Smooth muscle cell (in vitro differentiated cells): ENCODE results near the gene TEKT5. TPM values are rescaled to one million over a fixed set of nuclear protein-coding genes. Genes with fewer than 3 reads are reported as not detected.
"Not testable (repeated sequence)": the region's sequence is repeated elsewhere in the genome, so short reads cannot be mapped to it uniquely, and the experiment has no call there.

Experiments used
- DNase-seq: peaks from one replicate; lab custom pipeline; 2025; ENCODE audit not compliant: unreplicated experiment; lab: John Stamatoyannopoulos, UW
- H2AFZ ChIP-seq: fragments of 200-600 bp; sonication (generic); 2 replicates; pipeline ENCODE4 v1.6.0; 2016; ENCODE audit warnings: antibody characterized with exemption, low read depth, mild to moderate bottlenecking
- H3F3A ChIP-seq: fragments of 200-600 bp; sonication (generic); 2 replicates; pipeline ENCODE4 v1.6.0; 2017; ENCODE audit warnings: antibody characterized with exemption, low read depth
- H3K27ac ChIP-seq: fragments of 200-600 bp; sonication (generic); 2 replicates; pipeline ENCODE4 v1.5.1; 2016; ENCODE audit warnings: low read depth, mild to moderate bottlenecking
- H3K27me3 ChIP-seq: fragments of 200-600 bp; sonication (generic); 2 replicates; pipeline ENCODE4 v1.6.1; 2016; ENCODE audit warnings: low read depth, mild to moderate bottlenecking
- H3K36me3 ChIP-seq: fragments of 200-600 bp; sonication (generic); 2 replicates; pipeline ENCODE4 v1.5.1; 2016; ENCODE audit warnings: low read depth
- H3K4me1 ChIP-seq: fragments of 200-600 bp; sonication (generic); 2 replicates; pipeline ENCODE4 v1.5.1; 2016; ENCODE audit warnings: low read depth
- H3K4me2 ChIP-seq: fragments of 200-600 bp; sonication (generic); 2 replicates; pipeline ENCODE4 v1.6.0; 2016; ENCODE audit warnings: mild to moderate bottlenecking
- H3K4me3 ChIP-seq: fragments of 200-600 bp; sonication (generic); 2 replicates; pipeline ENCODE4 v1.5.1; 2016; ENCODE audit warnings: mild to moderate bottlenecking
- H3K79me2 ChIP-seq: fragments of 200-600 bp; sonication (generic); 2 replicates; pipeline ENCODE4 v1.6.0; 2016; ENCODE audit warnings: low read depth, mild to moderate bottlenecking
- H3K9ac ChIP-seq: fragments of 200-600 bp; sonication (generic); 2 replicates; pipeline ENCODE4 v1.6.0; 2016; ENCODE audit warnings: low read depth
- H3K9me3 ChIP-seq: fragments of 200-600 bp; sonication (generic); replicated peaks from 2 replicates; pipeline ENCODE4 v1.5.1; 2016; ENCODE audit warnings: low read depth
- H4K20me1 ChIP-seq: fragments of 200-600 bp; sonication (generic); 2 replicates; pipeline ENCODE4 v1.6.0; 2016; ENCODE audit warnings: low read depth
- WGBS: methylation state at CpG from one replicate; pipeline ENCODE4 v1.1.7; 2016; ENCODE audit warnings: low lambda C conversion rate; 5-methylcytosine and 5-hydroxymethylcytosine counted together
- polyA plus RNA-seq: library from polyadenylated mRNA; unstranded; fragments of >200 nt; fragmentation: Nextera tagmentation; extraction: Ambion mirVana; gene quantifications from 2 replicates; pipeline ENCODE4 v1.2.1, GENCODE V29; 2016
- total RNA-seq: library from RNA; depleted of rRNA; stranded (reverse); fragments of >200 nt; gene quantifications from 2 replicates; pipeline ENCODE4 v1.2.3, GENCODE V29; 2014
- TF ChIP-seq, protein P1 (sequence below): fragments of 200-600 bp; sonication (generic); IDR thresholded peaks from 2 replicates; pipeline ENCODE4 v1.5.1; 2017; ENCODE audit warnings: borderline replicate concordance, mild to moderate bottlenecking, antibody characterized with exemption; ENCODE audit not compliant: insufficient read depth, poor library complexity, severe bottlenecking

TEKT5 gene
- total and polyA plus RNA-seq, 2 experiments from 2014 or later: not detected

DNA sequence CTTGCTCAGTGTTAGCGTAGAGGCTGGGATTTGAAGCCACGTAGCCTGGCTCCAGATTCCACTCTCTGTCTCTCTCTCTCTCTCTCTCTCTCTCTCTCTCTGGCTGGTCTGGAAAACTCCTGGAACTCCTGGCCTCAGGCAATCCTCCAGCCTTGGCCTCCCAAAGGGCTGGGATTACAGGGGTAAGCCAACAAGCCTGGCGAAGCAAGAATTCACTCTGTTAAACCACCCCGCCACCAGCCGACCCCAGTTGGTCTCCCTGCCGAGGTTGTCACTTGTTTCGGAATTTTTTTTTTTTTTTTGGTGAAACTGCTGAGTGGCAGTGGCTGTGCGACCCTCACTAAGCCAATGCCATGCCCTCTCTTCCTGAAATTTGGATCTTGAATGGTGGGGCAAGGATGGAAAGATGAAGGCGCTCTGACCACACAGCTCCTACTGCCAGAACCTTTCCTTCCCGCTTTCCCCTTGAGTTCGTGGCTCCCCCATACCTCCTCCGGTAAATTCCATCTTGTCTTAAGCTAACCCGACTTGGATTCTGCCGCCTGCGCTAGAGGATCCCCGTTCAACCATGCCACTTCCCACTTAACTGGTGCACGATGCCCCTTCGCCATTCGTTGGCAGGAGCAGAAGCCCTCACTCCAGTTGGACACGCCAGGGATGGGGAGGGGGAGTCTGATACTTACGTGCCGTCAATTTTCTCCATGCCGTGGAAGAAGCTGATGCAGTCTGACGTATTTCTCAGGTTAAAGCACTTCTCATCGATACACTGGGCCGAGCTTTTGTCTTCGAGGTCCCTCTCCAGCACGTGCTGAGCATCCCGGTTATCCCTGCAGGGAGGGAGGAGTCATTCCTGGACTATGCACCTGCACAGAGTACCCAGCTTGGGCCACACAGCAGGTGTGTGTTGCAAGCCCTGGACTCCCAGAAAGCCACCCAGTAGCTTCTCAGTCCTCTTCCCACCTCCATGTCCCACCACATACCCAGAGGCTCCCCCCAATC is 13.1 kb downstream of the TEKT5 start:
- TF ChIP-seq, protein P1, sequence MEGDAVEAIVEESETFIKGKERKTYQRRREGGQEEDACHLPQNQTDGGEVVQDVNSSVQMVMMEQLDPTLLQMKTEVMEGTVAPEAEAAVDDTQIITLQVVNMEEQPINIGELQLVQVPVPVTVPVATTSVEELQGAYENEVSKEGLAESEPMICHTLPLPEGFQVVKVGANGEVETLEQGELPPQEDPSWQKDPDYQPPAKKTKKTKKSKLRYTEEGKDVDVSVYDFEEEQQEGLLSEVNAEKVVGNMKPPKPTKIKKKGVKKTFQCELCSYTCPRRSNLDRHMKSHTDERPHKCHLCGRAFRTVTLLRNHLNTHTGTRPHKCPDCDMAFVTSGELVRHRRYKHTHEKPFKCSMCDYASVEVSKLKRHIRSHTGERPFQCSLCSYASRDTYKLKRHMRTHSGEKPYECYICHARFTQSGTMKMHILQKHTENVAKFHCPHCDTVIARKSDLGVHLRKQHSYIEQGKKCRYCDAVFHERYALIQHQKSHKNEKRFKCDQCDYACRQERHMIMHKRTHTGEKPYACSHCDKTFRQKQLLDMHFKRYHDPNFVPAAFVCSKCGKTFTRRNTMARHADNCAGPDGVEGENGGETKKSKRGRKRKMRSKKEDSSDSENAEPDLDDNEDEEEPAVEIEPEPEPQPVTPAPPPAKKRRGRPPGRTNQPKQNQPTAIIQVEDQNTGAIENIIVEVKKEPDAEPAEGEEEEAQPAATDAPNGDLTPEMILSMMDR: no peak
- Histone ChIP-seq H2AFZ (no peak overlapping the region), H3K4me2 (no peak overlapping the region), H3K9me3 (no peaks in the 10 kb centered on the region), H3K79me2 (no peaks in the 10 kb centered on the region), H3K27me3 (no peaks in the 10 kb centered on the region), H3K9ac (no peak overlapping the region), H3K36me3 (no peaks in the 10 kb centered on the region), H3F3A (no peaks in the 10 kb centered on the region), H4K20me1 (no peaks in the 10 kb centered on the region), H3K4me3 (no peak overlapping the region), H3K4me1 (peaks cover 5% of the 10 kb centered on the region), H3K27ac (no peak overlapping the region)
- DNase-seq: no peak
- 79% methylated on average over 29 of the region's 29 CpGs for WGBS

DNA sequence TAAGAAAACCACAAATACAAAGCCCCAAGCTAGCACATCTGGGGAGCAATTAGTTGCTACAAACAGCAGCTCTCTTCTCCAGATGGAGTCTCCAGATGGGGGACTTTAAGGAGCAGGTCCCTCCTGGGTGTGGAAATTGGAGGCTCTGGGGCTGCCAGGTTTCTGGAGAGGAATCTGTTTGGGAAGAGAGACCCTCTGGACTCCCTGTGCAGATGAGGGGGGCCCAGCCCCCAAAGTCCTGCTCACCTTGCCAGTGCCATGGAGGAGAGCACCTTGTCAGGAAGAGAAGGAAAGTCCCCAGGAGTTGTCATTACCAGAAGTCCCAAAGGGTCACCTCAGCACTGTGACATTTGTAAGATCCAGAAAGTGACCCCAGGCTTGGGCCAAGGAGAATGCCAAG is 14.8 kb downstream of the TEKT5 start:
- H3K4me1 ChIP-seq: peaks cover 5% of the 10 kb centered on the region
- no peak overlapping the region for H3K4me3 ChIP-seq
- no peaks in the 10 kb centered on the region for H3K27me3 ChIP-seq
- DNase-seq: no peak
- H3K4me2 ChIP-seq: no peak overlapping the region
- TF ChIP-seq, protein P1: no peak
- no peaks in the 10 kb centered on the region for H3F3A ChIP-seq
- no peak overlapping the region for H2AFZ ChIP-seq
- no peaks in the 10 kb centered on the region for H3K79me2 ChIP-seq
- no peak overlapping the region for H3K9ac ChIP-seq
- H3K36me3 ChIP-seq: no peaks in the 10 kb centered on the region
- no peaks in the 10 kb centered on the region for H4K20me1 ChIP-seq
- H3K27ac ChIP-seq: no peak overlapping the region
- no peaks in the 10 kb centered on the region for H3K9me3 ChIP-seq

DNA sequence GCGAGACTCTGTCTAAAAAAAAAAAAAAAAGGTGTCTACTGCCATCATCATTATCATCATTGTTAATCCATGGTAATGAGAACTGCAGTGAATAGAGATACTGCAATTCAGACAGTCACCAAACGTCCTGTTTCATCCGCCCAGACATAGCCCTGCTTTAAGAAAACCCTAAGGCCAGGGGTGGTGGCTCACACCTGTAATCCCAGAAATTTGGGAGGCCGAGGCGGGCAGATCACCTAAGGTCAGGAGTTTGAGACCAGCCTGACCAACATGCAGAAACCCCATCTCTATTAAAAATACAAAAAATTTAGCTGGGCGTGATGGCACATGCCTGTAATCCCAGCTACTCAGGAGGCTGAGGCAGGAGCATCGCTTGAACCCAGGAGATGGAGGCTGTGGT is 15.3 kb downstream of the TEKT5 start:
- not testable (repeated sequence) for H3K4me1 ChIP-seq, H3K9me3 ChIP-seq, H3K4me3 ChIP-seq, H3K27me3 ChIP-seq, H3K79me2 ChIP-seq, H3K9ac ChIP-seq, H3K27ac ChIP-seq, H4K20me1 ChIP-seq, H3F3A ChIP-seq, H3K4me2 ChIP-seq, DNase-seq, H2AFZ ChIP-seq, H3K36me3 ChIP-seq
- 88% methylated on average over 7 of the region's 7 CpGs for WGBS

DNA sequence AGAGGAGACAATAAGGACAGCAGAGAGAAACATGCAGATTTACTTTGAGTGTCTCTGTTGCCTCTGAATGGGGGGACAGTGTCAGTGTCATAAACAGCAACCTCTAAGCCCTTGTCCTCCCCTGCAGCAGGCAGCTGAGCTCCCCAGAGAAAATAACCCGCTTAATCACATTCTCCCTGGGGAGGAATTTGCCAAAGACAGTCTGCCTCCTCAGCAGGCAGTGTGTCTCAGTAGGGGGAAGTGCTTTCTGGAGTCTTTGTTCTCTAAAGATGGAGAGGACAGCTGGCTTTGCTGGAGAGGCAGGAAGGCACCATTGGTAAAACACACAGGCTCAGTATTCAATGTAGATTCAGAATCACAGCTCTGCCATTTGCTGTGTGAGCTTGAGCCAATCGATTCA is 16.1 kb downstream of the TEKT5 start:
- Histone ChIP-seq H3F3A (no peaks in the 10 kb centered on the region), H3K4me3 (no peak overlapping the region), H3K79me2 (no peaks in the 10 kb centered on the region), H3K9ac (no peak overlapping the region), H3K36me3 (no peaks in the 10 kb centered on the region), H4K20me1 (no peaks in the 10 kb centered on the region), H3K4me2 (no peak overlapping the region), H3K27me3 (no peaks in the 10 kb centered on the region), H2AFZ (no peak overlapping the region), H3K4me1 (peaks cover 5% of the 10 kb centered on the region), H3K27ac (no peak overlapping the region), H3K9me3 (no peaks in the 10 kb centered on the region)
- WGBS: 61% methylated on average over 2 of the region's 2 CpGs
- DNase-seq: no peak
- TF ChIP-seq, protein P1: no peak
